DMS79 (cell line): ENCODE measurements around the gene CALHM3.

Source experiments
- DNase-seq: peaks from one replicate; lab custom pipeline; 2025; lab: John Stamatoyannopoulos, UW

CALHM3 gene

DNA sequence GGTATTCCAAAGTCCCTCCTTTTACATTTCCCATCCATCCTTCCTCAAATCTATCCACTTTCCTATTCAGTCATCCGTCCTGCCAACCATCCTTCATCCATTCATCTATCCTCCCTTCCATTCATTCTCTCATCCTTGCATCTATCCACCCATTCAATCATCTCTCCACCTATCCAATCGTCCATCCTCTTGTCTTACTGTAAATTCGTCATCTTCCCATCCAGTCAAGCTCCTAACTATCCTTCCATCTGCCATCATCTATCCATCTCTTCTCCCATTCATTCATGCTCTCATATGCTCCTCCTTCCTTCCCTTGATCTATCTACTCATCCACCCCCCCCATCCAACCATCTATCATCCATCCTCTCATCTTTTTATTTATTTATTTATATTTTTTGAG lies 5.0 kb downstream of the CALHM3 start:
- no peak for DNase-seq

GRCh38 chr10:103473261-103473671 lies 5.8 kb downstream of the CALHM3 start:
- no peak for DNase-seq

DNA sequence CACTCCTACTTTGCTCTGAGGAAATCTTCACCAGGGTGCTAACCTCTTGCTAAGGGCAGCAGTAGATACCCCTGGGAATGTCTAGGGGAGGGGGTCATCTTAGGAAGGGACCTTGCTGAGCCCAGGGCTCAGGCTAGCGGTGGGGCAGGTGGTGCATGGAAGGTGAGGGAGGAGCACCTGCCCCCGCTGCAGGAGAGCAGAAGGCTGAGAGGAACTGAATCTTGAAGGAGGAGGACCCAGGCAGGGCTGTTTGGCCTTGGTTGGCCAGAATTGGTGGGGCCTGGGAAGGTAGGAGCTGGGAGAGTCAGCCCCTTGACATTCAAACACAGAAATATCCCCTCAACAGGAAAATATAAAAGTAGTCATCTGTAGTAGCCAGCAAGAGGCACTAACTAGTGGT lies 7.0 kb downstream of the CALHM3 start:
- DNase-seq: no peak

GRCh38 chr10:103470761-103471653 lies 8.0 kb downstream of the CALHM3 start:
- no peak for DNase-seq

DNA sequence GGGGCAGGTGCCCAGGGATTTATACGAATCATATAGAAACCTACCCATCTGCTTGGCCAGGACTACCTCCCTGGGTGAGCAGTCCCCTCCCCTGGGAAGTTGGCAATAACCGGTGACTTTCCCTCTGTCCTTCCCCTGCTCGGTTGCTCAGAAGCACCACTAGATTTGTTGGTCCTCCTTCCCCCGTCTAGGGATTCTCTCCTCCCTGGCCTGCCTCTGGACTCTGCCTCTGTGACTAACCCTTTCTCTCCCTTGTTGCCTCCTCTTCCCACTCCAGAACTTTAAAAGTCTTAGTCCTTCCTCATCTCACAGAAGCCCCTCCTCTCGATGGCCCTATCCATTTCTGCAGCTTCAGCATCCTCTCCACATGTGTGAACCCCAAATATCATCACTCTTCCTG lies 9.8 kb downstream of the CALHM3 start:
- no peak for DNase-seq

DNA sequence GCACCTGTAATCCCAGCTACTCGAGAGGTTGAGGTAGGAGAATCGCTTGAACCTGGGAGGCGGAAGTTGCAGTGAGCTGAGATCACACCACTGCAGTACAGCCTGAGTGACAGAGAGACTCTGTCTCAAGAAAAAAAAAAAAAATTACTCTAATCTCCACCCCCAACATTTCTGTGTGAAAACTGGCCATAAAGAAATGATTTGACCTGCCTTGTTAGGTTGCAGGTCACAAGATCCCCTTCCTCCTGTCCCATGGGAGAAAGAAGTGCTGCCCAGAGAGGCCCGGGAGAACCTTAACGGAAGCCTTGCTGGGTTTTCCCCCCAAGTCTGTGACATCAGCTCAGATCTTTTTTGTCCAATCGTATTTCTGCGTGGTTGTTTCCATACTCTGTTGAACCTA lies 11.6 kb downstream of the CALHM3 start:
- no peak for DNase-seq

- no peak for DNase-seq
These were observed 12.3 kb downstream of the CALHM3 start for GRCh38 chr10:103466734-103467133.

DNA sequence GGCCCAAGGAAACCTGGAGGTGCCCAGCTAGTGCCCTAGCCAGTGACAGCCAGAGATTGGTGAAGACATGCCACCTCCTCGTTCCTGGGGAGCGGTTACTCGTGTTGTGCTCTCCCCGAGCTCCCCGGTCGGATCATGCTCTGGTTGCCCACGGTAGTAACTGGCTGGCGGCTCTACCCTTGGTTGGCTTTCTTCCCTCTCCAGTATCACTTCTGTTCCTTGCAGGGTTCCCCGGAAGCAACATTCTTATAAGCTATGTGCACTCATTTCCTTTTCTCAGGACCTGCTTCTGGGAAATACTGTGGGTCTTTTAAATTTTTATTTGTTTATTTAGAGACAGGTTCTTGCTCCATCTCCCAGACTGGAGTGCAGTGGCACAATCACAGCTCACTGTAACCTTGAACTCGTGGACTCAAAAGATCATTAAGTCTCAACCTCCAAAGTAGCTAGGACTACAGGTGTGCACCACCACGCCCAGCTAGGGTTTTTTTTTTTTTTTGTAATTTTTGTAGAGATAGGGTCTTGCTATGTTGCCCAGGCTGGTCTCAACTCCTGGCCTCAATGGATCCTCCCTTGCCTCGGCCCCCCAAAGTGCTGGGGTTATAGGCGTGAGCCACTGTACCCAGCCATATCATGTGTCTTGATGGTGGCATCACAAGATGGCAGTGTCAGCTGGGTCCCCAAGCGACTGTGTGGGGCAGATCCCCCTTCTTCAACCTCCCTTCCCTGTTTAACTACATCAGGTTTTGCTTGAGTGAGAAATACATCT lies 13.4 kb downstream of the CALHM3 start:
- no peak for DNase-seq

DNA sequence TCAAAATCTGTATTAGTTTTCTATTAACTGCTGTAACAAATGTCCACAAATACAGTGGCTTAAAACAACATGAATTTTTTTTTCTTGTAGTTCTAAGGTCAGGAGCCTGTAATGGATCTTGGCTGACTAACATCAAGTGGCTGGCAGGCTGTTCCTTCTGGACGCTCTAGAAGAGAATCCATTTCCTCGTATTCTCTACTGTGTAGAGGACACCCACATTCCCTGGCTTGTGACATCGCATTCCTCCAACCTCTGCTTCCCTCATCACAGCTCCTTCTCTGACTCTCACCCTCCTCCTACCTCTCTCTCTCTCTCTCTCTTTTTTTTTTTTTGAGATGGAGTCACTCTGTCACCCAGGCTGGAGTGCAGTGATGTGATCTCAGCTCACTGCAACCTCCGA lies 15.5 kb downstream of the CALHM3 start:
- DNase-seq: no peak

DNA sequence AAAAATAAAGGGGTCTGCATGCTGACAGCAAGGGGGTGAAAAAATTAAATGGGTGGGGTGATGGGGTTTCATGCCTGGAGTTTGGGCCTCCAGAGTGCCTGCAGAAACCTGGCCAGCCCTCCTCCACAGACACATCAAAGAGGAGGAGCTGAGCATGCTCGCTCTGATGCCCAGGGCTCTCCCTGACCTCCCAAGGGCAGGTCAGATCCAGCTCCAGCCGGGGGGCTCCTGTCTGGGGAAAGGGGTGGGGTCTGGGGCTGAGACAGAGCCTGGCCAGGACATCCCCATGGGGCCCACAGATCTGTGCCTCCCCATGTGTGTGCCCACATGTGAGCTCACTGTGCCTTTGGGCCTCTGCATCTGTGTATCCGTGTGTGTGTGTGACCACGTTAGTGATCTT lies 19.4 kb downstream of the CALHM3 start:
- DNase-seq: no peak

- no peak for DNase-seq
These were observed 20.3 kb downstream of the CALHM3 start, which contains the start of gene CALHM1 for GRCh38 chr10:103458720-103459119. Gene CALHM1, minus strand, starts transcription at chr10:103458900. Its CDS starts 149 bp downstream, at chr10:103458751.

DNA sequence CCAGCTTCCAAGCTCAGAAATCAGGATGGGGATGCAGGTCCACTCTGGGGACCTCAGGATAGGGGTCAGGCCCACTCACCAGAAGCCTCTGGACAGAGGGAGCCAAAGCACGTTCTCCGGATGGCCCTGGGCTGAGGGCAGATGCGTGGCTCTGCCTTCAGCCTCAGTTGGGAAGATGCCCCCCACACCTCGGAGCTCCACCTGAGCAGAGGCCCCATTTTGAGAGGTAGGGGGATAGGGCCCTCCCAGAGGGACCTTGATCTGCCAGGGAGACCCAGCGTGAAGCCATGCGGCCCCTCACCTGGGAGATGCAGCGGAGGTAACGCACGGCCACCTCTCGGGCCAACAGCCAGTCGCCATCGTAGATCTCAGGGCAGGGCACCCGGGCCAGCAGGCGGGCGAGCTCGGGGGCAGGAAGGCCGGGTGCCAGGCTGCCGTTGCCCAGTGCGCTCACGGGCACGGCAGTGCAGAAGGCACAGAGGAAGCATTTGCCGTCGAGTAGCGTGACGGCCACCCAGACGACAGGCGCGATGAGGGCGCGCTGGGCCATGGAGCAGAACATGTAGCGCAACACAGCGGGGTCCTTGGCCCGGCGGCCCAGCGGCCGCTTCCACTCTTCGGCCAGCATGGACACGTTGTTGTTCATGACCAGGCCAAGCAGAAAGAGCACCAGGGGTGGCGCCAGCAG lies 21.0 kb downstream of the CALHM3 start:
- no peak for DNase-seq

- DNase-seq: no peak
These were observed 21.8 kb downstream of the CALHM3 start for GRCh38 chr10:103457176-103457712.

DNA sequence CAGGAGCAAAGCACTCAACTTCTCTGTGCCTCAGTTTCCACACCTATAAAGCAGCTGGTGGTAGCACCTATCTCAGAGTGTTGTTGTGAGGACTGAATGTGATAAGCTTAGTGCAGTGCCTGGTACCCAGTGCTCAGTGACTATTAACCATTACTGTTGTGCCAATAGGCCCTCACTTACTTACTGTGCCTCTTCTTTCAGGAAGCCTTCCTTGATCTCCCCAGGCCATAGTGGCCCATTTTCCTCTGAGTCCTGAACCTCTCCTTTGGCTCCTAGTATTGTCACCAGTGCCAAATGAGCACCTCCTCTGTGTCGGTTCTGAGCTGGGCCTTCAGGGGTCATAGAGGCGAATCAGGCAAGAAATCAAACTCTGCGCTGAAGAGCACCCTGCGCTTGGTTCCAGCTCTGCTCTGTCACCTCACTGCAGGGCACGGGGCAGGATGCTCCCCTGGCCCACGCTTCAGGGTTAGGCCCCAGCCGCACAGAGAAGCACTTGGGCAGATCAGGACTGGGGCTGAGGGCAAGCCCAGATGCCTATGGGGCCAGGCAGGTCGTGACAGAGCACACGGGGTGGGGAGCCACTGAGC lies 22.9 kb downstream of the CALHM3 start:
- no peak for DNase-seq

- no peak for DNase-seq
These were observed 23.8 kb downstream of the CALHM3 start for GRCh38 chr10:103455235-103455634.

GRCh38 chr10:103454026-103454425 lies 25.0 kb downstream of the CALHM3 start:
- no peak for DNase-seq

DNA sequence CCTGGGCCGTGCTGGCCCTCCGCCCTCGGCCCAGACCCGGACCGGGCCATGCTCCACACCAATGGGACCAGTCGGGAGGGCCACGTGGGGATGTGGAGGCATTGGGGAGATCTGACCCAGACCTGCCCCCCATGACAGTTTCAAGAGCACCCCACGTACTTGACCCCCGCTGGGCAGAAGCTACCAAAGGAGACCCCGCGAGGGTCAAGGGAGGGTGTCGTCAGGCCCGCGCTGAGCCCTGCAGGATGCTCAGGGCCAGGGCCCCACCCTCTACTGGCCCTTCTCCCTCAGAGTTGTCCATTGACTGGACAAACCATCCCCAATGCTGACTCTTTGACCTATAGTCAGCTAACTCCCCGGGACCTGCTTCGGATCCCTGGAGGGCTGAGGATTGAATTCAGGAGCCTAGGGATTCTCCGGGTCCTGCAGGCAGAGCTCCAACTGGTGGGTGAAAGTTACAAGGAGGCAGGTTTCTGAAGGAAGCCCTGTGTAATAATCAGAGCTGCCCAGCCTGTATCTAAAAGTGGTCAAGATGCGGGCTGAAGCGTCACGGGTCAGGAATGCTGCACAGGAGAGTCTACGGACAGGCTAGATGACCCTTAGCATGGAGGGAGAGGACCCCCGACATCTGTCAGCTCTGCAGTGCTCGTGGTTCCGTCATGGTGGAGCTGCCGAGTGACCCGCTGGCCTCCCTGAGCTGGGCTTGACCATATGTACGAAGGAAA lies 26.4 kb downstream of the CALHM3 start:
- no peak for DNase-seq

DNA sequence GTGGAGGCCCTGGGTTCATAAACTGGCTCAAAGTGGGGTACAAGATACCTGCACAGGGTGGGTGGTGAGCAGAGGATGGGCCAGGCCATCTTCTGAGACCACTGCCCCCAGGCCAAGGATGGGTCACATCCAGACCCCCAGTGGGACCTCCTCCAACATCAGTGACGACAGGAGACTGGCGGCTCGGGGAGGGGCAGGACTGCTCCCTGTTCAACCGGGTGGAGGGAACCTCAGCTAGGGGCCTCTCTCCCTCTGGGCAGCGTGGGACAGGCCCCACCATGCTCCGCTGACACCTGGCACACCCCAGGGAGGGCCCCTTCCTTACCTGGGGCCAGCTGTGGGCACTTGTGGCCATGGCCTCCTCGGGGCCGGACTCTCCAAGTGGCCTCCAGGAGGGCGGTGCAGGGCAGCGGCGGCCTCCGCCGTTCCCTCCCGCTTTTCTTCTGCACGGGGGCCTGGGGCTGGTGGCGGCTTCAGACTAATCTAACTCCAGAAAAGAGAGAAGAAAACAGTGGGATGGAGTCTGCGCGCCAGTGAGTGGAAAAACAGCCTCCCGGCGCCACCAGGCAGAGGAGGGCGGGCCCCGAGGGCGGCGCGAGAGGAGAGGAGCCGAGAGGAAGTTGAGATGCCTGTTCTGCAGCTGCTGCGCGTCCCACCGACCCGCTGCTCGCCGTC lies 27.1 kb downstream of the CALHM3 start, which contains the start of gene CALHM2:
Gene CALHM2, minus strand, starts transcription at position 540 of the 675 bp plus-strand sequence. CDS start 2,429 bp downstream, outside the sequence.
- DNase-seq: peak; percentile 6

GRCh38 chr10:103451091-103451813 lies 27.8 kb downstream of the CALHM3 start:
- no peak for DNase-seq

- no peak for DNase-seq
These were observed 28.8 kb downstream of the CALHM3 start for GRCh38 chr10:103450201-103450695.
